GM21360 (cell line): ENCODE data around the gene PER3.

Experiments
- ATAC-seq: cut with Tn5 transposase; IDR thresholded peaks from one replicate; pipeline ENCODE4 v1.9.1; 2021; ENCODE audit warnings: mild to moderate bottlenecking, moderate library complexity; ENCODE audit not compliant: unreplicated experiment

Gene PER3

DNA sequence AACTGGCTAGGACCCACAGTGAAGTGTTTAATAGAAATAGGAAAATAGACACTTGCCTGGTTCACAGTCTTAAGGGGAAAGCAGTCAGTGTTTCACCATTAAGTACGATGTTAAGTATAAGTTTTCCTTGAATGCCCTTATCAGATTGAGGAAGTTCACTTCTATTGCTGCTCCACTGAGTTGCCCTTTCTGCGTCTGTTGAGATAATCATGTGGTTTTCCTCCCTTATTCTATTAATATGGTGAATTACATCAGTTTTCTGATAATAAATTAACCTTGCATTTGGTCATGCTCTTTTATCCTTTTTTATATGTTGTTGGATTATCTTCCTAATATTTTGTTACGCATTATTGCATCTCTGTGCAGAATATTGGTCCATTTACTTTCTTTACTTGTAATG is 47.4 kb downstream of the PER3 start:
- no peak for ATAC-seq

DNA sequence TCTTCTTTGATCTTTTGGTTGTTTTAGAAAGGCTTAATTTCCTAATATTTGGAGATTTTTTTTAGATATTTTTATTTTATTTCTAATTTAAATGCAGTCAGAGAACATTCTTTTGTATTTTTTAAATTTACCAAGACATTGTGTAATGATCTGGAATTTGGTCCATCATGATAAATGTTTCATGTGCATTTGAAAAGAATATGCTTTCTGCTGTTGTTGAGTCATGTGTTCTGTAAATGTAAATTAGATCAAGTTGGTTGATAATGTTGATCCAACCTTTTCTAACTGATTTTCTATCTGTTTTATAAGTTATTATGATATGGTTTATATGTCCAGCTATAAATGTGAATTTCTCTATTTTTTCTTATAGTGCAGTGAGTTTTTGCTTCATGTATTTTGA is 48.9 kb downstream of the PER3 start:
- ATAC-seq, result no peak

GRCh38 chr1:7838714-7839113 is 54.6 kb downstream of the PER3 start:
- no peak for ATAC-seq

DNA sequence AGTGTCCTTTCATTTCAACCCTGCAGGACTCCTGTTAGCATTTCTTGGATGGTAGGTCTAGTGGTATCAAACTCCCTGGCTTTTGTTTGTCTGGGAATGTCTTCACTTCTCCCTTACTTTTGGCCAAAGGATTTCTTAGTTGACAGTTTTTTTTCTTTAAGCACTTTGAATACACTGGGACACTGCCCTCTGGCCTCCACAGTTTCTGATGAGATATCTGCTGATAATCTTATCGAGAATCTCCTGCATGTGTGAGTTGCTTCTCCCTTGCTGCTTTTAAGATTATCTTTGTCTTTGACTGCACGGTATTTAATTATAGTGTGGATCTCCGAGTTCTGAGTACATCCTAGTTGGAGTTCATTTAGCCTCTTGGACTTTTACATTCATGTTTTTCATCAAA is 55.4 kb downstream of the PER3 start:
- ATAC-seq, result no peak

DNA sequence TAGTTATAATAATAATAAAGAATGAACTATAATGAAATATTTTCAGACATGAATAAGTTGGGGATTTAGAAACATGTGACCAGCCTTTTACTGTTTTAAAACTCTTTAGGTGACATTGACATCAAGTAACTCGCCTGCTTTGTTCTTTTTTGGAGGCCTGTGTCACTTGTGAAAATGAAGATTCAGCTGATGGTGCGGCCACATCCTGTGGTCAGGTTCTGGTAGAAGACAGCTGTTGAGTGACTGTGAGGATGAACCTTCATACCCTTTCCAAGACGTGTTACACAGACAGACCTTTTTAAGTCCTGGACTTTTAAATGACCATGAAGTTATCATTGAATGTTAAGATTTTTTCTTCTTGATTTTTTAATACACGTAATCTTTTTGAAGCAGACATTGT is 58.4 kb downstream of the PER3 start:
- no peak for ATAC-seq

GRCh38 chr1:7845761-7846160 is 61.7 kb downstream of the PER3 start:
- ATAC-seq, result no peak

- no peak for ATAC-seq
Observed at GRCh38 chr1:7846656-7847055, 62.6 kb downstream of the PER3 start.

DNA sequence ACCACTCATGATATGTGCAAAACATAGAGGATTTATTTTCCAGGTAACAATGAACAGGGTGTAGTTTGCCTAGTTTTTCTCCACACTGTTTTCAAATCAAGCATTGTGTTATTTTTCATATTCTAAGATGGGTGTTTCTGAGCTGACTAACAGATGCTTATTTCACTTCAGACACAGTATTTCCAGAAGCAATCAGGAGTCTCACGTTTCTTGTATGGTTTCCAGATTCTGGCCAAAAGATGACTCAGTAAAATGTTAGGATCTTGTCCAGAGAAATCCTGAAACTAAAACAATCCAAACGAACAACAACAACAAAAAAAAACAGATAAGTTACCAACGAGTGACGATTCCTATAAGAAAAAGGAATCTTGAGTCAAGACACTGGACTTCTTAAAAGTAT is 63.5 kb downstream of the PER3 start:
- ATAC-seq, result no peak

DNA sequence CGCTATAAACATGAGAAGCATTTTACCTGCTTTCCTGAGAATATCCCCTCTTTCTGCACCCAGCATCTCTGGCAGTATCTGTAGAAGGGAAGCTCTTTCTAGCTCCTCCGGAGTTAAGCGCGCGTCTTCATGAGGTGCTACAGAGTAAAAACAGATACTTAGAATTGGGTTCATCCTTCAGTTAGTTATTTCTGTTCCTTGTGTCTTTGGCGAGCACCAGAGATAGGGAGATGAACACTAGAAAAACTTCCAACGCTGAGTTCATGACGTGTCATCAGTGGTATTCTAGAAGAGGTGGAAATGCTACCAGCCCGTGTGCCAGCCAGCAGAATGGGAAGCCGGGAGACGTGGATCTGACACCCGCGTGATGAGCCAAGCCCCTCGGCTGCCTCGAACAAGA is 66.7 kb downstream of the PER3 start:
- ATAC-seq, result no peak

DNA sequence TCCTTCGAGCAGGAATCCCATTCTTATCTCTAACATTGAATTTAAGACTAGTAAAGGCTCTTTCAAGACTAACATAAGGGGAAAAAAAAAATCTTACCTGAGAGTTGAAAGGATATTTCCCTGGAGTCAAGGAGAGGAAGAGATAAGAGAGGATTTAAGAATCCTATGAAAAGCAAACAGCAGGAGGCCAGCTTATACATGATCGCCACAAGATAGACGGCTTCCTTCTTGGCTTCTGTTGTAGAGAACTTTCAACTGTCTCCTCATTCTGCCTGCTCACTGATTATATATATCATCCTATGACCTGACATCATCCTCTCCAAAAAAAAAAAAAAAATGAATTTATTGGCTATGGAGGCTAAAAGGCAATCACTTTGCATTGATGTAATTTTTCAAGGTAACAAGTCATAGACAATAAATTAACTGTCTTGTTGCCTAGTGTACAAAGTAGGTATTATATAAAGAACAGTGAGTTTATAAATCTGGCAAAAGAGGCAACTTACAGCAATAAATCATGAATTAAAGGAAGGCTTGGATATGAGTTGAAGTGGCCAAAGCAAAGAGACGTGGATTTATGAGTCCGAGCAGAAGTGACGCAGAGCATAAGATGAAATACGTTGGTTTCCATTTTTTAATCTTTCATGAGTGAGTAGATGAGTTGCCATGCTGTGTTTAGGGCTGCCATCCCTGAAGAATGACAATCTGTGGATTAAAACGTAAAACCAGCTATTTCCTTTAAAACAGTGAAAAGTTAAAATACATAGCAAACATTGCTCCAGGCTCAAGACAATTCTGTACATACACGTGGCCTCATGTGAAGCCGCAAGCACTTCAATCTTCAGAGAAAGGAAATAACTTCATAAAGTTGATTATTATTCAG is 69.0 kb downstream of the PER3 start, which contains the start of gene UTS2:
TSS of gene UTS2 (minus strand) at position 262 of the 880 bp plus-strand sequence. CDS start at position 200, 62 bp downstream.
- ATAC-seq, result no peak

GRCh38 chr1:7853684-7854026 is 69.6 kb downstream of the PER3 start:
- no peak for ATAC-seq

DNA sequence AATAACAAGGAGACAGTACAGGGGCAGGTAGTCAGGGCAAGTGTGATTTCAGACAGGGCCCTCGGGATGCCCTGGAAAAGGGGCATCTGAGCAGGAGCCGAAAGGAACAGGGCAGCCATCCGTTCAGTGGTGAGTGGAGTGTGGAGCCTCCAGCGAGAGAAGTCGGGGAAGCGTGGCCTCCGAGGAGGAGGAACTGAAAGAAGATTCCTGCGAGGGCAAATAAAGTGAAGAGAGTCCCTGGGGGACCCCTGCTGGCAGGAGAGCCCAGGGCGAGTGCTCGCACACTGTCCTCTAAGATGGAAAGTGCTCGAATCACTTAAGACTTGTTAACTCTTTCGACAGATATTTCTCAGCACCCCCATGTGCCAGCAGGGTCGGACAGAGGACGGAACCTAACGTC is 72.3 kb downstream of the PER3 start:
- no peak for ATAC-seq

DNA sequence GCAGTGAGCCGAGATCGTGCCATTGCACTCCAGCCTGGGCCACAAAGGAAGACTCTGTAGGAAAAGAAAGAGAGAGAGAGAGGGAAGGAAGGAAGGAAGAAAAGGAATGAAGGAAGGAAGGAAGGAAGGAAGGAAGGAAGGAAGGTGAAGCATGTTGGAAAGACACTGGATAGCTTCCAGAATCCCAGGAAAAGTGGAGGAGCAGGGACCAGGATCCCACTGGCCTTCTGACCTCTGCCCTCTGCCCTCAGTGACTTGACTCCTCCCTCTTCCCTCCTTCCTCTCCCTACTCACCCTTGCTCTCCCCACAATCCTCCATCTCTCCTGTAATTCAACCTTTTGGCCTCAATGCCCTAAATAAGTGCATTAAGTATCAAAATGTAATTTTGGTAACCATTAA is 72.9 kb downstream of the PER3 start:
- ATAC-seq, result no peak

DNA sequence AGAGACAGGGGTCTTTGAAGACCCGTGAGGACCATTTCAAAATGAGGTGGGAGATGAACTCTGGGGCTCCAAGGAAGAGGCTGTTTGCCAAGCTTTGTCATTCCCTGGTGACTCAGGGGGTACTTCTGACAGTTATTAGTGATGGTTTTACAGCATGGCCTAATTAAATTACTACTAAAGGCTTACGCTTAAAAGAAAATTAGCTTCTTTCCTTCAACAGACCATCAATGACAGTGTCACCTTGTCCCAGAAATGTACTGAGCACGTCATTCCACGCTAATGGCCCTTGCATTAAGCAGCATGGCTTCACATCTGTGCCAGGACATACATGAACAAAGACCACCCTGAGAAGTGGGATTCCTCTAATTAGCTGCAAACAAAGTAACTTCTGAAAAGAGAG is 73.9 kb downstream of the PER3 start:
- ATAC-seq, result no peak

- ATAC-seq, result no peak
Observed at GRCh38 chr1:7859406-7859805, 75.3 kb downstream of the PER3 start.

DNA sequence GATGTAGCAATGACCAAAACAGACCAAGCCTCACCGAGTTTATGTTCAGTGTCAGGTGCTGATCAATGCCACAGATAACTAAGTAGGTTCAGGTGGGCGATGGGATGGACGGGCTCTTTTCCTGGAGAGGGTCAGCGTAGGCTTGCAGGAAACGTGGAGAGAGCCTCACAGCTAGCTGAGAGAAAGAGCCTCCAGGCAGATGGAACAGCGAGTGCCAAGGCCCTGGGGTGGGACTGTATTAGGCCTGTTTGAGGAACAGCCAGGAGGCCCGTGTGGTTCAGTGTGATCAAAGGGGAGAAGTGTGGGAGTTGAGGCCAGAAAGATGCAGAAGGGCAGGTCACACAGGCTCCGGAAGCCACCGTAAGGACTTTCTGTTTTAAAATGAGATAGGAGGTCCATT is 76.0 kb downstream of the PER3 start:
- ATAC-seq, result no peak

- no peak for ATAC-seq
Observed at GRCh38 chr1:7861452-7861851, 77.4 kb downstream of the PER3 start.

DNA sequence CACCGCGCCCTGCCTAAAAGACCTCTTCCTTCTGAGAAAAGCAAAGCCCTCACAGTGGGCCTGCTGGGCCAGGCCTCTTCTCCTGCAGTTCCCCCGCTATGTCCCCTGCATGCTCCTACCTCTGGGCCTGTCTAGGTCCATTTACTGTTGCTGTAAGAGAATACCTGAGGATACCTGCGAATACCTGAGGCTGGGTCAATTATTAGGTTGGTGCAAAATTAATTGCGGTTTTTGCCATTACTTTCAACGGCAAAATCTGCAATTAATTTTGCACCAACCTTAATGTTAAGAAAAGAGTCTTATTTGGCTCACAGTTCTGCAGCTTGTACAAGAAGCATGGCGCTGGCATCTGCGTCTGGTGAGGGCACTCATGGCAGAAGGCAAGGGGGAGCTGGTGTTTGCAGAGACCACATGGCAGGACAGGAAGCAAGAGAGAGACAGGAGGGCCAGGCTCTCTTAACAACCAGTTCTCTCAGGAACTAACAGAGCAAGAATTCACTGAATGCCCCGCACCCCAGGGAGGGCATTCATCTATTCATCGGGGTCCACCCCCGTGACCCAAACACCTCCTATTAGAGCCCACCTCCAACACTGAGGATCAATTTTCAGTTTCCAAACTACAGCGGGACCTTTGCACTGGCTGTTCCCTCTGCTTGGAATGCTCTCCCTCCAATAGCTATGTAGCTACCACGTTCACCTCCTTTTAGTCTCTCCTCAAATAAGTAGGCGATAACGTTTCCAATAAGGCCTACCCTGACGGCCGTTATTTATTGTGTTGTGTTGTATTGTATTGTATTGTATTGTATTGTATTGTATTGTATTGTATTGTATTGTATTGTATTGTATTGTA is 78.3 kb downstream of the PER3 start:
- ATAC-seq, result no peak

GRCh38 chr1:7863756-7864328 is 79.8 kb downstream of the PER3 start:
- no peak for ATAC-seq

GRCh38 chr1:7865978-7866377 is 81.9 kb downstream of the PER3 start:
- no peak for ATAC-seq

DNA sequence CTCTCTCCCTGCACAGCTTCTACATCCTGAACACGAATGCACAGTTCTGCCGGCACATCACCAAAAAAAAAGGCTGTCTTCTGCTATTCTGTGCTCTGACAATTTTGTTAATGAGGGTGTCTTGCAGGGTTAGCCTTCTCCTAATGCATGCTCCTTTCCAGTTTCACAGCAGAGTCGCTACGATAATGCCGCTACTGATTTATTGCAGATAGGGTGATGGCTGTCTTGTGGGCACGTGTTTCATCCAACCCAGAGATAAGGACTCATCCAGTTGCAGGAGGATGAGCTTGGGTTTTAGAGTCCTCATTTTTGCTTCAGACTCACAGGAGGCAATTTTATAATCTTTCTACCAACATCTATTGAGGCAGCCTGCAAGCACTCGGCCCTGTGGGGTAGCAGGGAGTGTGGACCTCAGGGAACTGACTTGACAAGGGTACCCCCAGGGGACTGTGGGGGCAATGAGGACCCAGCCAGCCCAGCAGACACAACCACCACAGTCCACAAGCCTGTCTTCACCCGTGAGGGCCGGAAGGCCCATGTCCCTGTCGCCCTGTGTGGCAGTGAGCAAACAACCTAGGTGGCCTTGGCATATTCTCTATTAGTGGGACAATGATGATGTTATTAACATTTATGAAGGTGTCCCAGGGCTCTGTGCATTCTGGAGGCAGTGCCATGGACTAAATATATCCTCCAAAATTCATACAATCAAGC is 84.1 kb downstream of the PER3 start:
- no peak for ATAC-seq
